Caco-2 (cell line): ENCODE results near the gene SLC26A1. TPM values are rescaled to one million over a fixed set of nuclear protein-coding genes. Genes with fewer than 3 reads are reported as not detected.

ENCODE experiments used
- BruUV-seq: library from RNA; stranded (reverse); fragments of 400-500 nt; replicated peaks from 2 replicates; lab custom pipeline; 2021; lab: Mats Ljungman, UMichigan
- CTCF ChIA-PET: fragments of 300-600 bp; sonication (Branson Sonifier 250); formaldehyde crosslinking; loops from one replicate; lab custom pipeline; 2022; ENCODE audit warnings: antibody characterized with exemption; lab: Charles Lee
- POLR2A ChIA-PET: fragments of 300-600 bp; sonication (Branson Sonifier 250); formaldehyde crosslinking; loops from one replicate; lab custom pipeline; 2022; ENCODE audit warnings: antibody characterized with exemption; lab: Charles Lee
- DNase-seq, 2 experiments: peaks; one replicate each; pipeline versions ENCODE4 v3.0.0 to v3.0.0-alpha.2; 2020 to 2022
- H3K27me3 ChIP-seq: replicated peaks from 2 replicates; pipeline ENCODE4 v1.6.0; 2011; ENCODE audit warnings: low read length; ENCODE audit not compliant: control insufficient read depth, insufficient read depth
- H3K36me3 ChIP-seq: 2 replicates; pipeline ENCODE4 v1.5.1; 2011; ENCODE audit warnings: low read length; ENCODE audit not compliant: control insufficient read depth, insufficient read depth
- H3K4me1 ChIP-seq: fragments of 250-450 bp; sonication (Bioruptor Pico); 2 replicates; pipeline ENCODE4 v1.5.1; 2020; ENCODE audit warnings: mild to moderate bottlenecking
- H3K4me3 ChIP-seq: 2 replicates; pipeline ENCODE4 v1.5.1; 2011; ENCODE audit warnings: low read depth, mild to moderate bottlenecking, control low read depth, low read length
- H3K9me3 ChIP-seq: fragments of 250-450 bp; sonication (Bioruptor Pico); 2 replicates; pipeline ENCODE4 v1.5.1; 2020; ENCODE audit warnings: mild to moderate bottlenecking, moderate library complexity
- H3K27ac Mint-ChIP-seq: one replicate; pipeline ENCODE4 v1.8.0; 2022; ENCODE audit warnings: mixed read lengths; ENCODE audit not compliant: unreplicated experiment
- H3K27me3 Mint-ChIP-seq: one replicate; pipeline ENCODE4 v1.8.0; 2022; ENCODE audit warnings: mixed read lengths; ENCODE audit not compliant: insufficient read depth, unreplicated experiment
- H3K36me3 Mint-ChIP-seq: one replicate; pipeline ENCODE4 v1.8.0; 2022; ENCODE audit warnings: mild to moderate bottlenecking, mixed read lengths; ENCODE audit not compliant: insufficient read depth, unreplicated experiment
- H3K4me1 Mint-ChIP-seq: one replicate; pipeline ENCODE4 v1.8.0; 2022; ENCODE audit warnings: low read depth, mixed read lengths; ENCODE audit not compliant: unreplicated experiment
- H3K4me3 Mint-ChIP-seq: one replicate; pipeline ENCODE4 v1.8.0; 2022; ENCODE audit warnings: mild to moderate bottlenecking, moderate library complexity, mixed read lengths; ENCODE audit not compliant: unreplicated experiment
- H3K9me3 Mint-ChIP-seq: one replicate; pipeline ENCODE4 v1.8.0; 2022; ENCODE audit warnings: mixed read lengths; ENCODE audit not compliant: unreplicated experiment
- CTCF ChIP-seq, 2 experiments: fragments of 200-600 bp in 1 of 2; IDR thresholded peaks; 1 replicate in 1 of 2; 2 replicates in 1 of 2; pipeline versions ENCODE4 v1.5.1 to v1.8.0; 2011 to 2022; ENCODE audit warnings: antibody characterized with exemption in 1 of 2, control low read depth in 1 of 2, inconsistent platforms in 1 of 2, low read depth in 1 of 2, low read length in 1 of 2, mild to moderate bottlenecking in 1 of 2, moderate library complexity in 1 of 2; ENCODE audit not compliant: insufficient read depth in 1 of 2, severe bottlenecking in 1 of 2, unreplicated experiment in 1 of 2
- intact Hi-C: fragments of 100-400 bp; cut with micrococcal nuclease; formaldehyde crosslinking; loops from one replicate; pipeline ENCODE4 v1.10.0; 2022; ENCODE audit not compliant: unreplicated experiment
- total RNA-seq: library from RNA; stranded (reverse); gene quantifications from 2 replicates; pipeline ENCODE4 v1.2.3, GENCODE V29; 2022

Gene SLC26A1
- total RNA-seq, 1 experiment from 2014 or later = 9.6 TPM

GRCh38 chr4:951186-951585, 42.0 kb downstream of the SLC26A1 start:
- Mint-ChIP-seq H3K36me3 (no peaks in the 10 kb centered on the region), H3K4me3 (no peak overlapping the region), H3K4me1 (no peaks in the 10 kb centered on the region), H3K27ac (no peak overlapping the region), H3K9me3 (no peaks in the 10 kb centered on the region), H3K27me3 (no peaks in the 10 kb centered on the region)
- BruUV-seq = no TSS peak
- intact Hi-C loops = no loop called here
- no peak for TF ChIP-seq CTCF (IDR thresholded peaks at IDR 0.05; ENCODE audit: insufficient read depth in 1 of 2, low read depth in 1 of 2, low read length in 1 of 2, severe bottlenecking in 1 of 2, unreplicated experiment in 1 of 2)
- H3K4me1 ChIP-seq = no peaks in the 10 kb centered on the region
- H3K36me3 ChIP-seq = no peaks in the 10 kb centered on the region
- no peaks in the 10 kb centered on the region for H3K27me3 ChIP-seq
- H3K9me3 ChIP-seq = no peaks in the 10 kb centered on the region
- ChIA-PET CTCF (no interaction called here), POLR2A (no interaction called here)
- no peak overlapping the region for H3K4me3 ChIP-seq
- no peak for DNase-seq

GRCh38 chr4:950136-951020, 42.8 kb downstream of the SLC26A1 start:
- Mint-ChIP-seq H3K27ac (no peak overlapping the region), H3K36me3 (no peaks in the 10 kb centered on the region), H3K4me3 (no peak overlapping the region), H3K9me3 (no peaks in the 10 kb centered on the region), H3K4me1 (peaks cover 3% of the 10 kb centered on the region), H3K27me3 (no peaks in the 10 kb centered on the region)
- intact Hi-C loops = no loop called here
- no peaks in the 10 kb centered on the region for H3K27me3 ChIP-seq
- no peak overlapping the region for H3K4me3 ChIP-seq
- no peaks in the 10 kb centered on the region for H3K9me3 ChIP-seq
- POLR2A ChIA-PET = no interaction called here
- peak in 1 of 2 experiments; percentile 29 for DNase-seq
- CTCF ChIA-PET = no interaction called here
- no peaks in the 10 kb centered on the region for H3K4me1 ChIP-seq
- no peak for TF ChIP-seq CTCF (IDR thresholded peaks at IDR 0.05; ENCODE audit: insufficient read depth in 1 of 2, low read depth in 1 of 2, low read length in 1 of 2, severe bottlenecking in 1 of 2, unreplicated experiment in 1 of 2)
- no TSS peak for BruUV-seq
- no peaks in the 10 kb centered on the region for H3K36me3 ChIP-seq

GRCh38 chr4:949656-950055, 43.5 kb downstream of the SLC26A1 start:
- H3K9me3 ChIP-seq = no peaks in the 10 kb centered on the region
- H3K9me3 Mint-ChIP-seq = no peaks in the 10 kb centered on the region
- no peak for DNase-seq
- BruUV-seq = no TSS peak
- H3K36me3 Mint-ChIP-seq = no peaks in the 10 kb centered on the region
- intact Hi-C loops = no loop called here
- H3K27me3 Mint-ChIP-seq = no peaks in the 10 kb centered on the region
- no peak for TF ChIP-seq CTCF (IDR thresholded peaks at IDR 0.05; ENCODE audit: insufficient read depth in 1 of 2, low read depth in 1 of 2, low read length in 1 of 2, severe bottlenecking in 1 of 2, unreplicated experiment in 1 of 2)
- no peak overlapping the region for H3K4me3 Mint-ChIP-seq
- H3K27ac Mint-ChIP-seq = no peak overlapping the region
- ChIA-PET POLR2A (no interaction called here), CTCF (no interaction called here)
- H3K27me3 ChIP-seq = no peaks in the 10 kb centered on the region
- H3K4me1 ChIP-seq = no peaks in the 10 kb centered on the region
- H3K36me3 ChIP-seq = no peaks in the 10 kb centered on the region
- peaks cover 7% of the 10 kb centered on the region for H3K4me1 Mint-ChIP-seq
- no peak overlapping the region for H3K4me3 ChIP-seq
